Hepatocyte (in vitro differentiated cells): ENCODE results near the gene ATAD2B. TPM values are rescaled to one million over a fixed set of nuclear protein-coding genes. Genes with fewer than 3 reads are reported as not detected.

ENCODE experiments used
- DNase-seq: peaks from one replicate; pipeline ENCODE4 v3.0.0-alpha.2; 2016; ENCODE audit warnings: low spot score
- H2AFZ ChIP-seq: fragments of 200-600 bp; sonication (generic); 2 replicates; pipeline ENCODE4 v1.6.0; 2016; ENCODE audit warnings: antibody characterized with exemption, mild to moderate bottlenecking
- H3K27ac ChIP-seq: fragments of 200-600 bp; sonication (generic); 2 replicates; pipeline ENCODE4 v1.5.1; 2016; ENCODE audit warnings: mild to moderate bottlenecking
- H3K27me3 ChIP-seq: fragments of 200-600 bp; sonication (generic); 2 replicates; pipeline ENCODE4 v1.6.1; 2016
- H3K36me3 ChIP-seq: fragments of 200-600 bp; sonication (generic); replicated peaks from 2 replicates; pipeline ENCODE4 v1.5.1; 2016; ENCODE audit warnings: low read depth; ENCODE audit not compliant: insufficient read depth
- H3K4me1 ChIP-seq: fragments of 200-600 bp; sonication (generic); 2 replicates; pipeline ENCODE4 v1.5.1; 2016; ENCODE audit warnings: mild to moderate bottlenecking, moderate library complexity; ENCODE audit not compliant: insufficient read depth
- H3K4me2 ChIP-seq: fragments of 200-600 bp; sonication (generic); 2 replicates; pipeline ENCODE4 v1.6.0; 2016
- H3K4me3 ChIP-seq: fragments of 200-600 bp; sonication (generic); 2 replicates; pipeline ENCODE4 v1.5.1; 2016; ENCODE audit warnings: mild to moderate bottlenecking
- H3K79me2 ChIP-seq: fragments of 200-600 bp; sonication (generic); 2 replicates; pipeline ENCODE4 v1.6.0; 2017; ENCODE audit warnings: mild to moderate bottlenecking
- H3K9me2 ChIP-seq: fragments of 200-600 bp; sonication (generic); replicated peaks from 2 replicates; pipeline ENCODE4 v1.6.0; 2017; ENCODE audit warnings: mild to moderate bottlenecking; ENCODE audit not compliant: insufficient read depth
- H3K9me3 ChIP-seq: fragments of 200-600 bp; sonication (generic); 2 replicates; pipeline ENCODE4 v1.5.1; 2016; ENCODE audit warnings: low read depth, mild to moderate bottlenecking
- H4K20me1 ChIP-seq: fragments of 200-600 bp; sonication (generic); 2 replicates; pipeline ENCODE4 v1.6.0; 2016; ENCODE audit warnings: mild to moderate bottlenecking; ENCODE audit not compliant: insufficient read depth, poor library complexity, severe bottlenecking
- EZH2 ChIP-seq: fragments of 200-600 bp; sonication (generic); IDR thresholded peaks from 2 replicates; pipeline ENCODE4 v1.6.1; 2016; ENCODE audit warnings: antibody characterized with exemption, mild to moderate bottlenecking, borderline replicate concordance
- EZH2phosphoT487 ChIP-seq: fragments of 200-600 bp; sonication (generic); IDR thresholded peaks from one replicate; pipeline ENCODE4 v1.6.1; 2018; ENCODE audit warnings: antibody characterized with exemption, mild to moderate bottlenecking, low read depth, moderate library complexity; ENCODE audit not compliant: unreplicated experiment, severe bottlenecking
- WGBS: methylation state at CpG from one replicate; pipeline ENCODE4 v1.1.6; 2016; ENCODE audit warnings: low lambda C conversion rate; ENCODE audit errors: missing lambda C conversion rate; 5-methylcytosine and 5-hydroxymethylcytosine counted together
- polyA plus RNA-seq: library from polyadenylated mRNA; unstranded; fragments of >200 nt; fragmentation: Nextera tagmentation; extraction: Ambion mirVana; gene quantifications from 2 replicates; pipeline ENCODE4 v1.2.1, GENCODE V29; 2016
- total RNA-seq: library from RNA; depleted of rRNA; stranded (reverse); fragments of >200 nt; gene quantifications from 2 replicates; pipeline ENCODE4 v1.2.3, GENCODE V29; 2014
- TF ChIP-seq, protein P1 (sequence below): fragments of 200-600 bp; sonication (generic); IDR thresholded peaks from 2 replicates; pipeline ENCODE4 v1.5.1; 2016; ENCODE audit warnings: antibody characterized with exemption, mild to moderate bottlenecking; ENCODE audit not compliant: poor library complexity

ATAD2B gene
- total and polyA plus RNA-seq, 2 experiments from 2014 or later, result 6.1 to 17.1 TPM

DNA sequence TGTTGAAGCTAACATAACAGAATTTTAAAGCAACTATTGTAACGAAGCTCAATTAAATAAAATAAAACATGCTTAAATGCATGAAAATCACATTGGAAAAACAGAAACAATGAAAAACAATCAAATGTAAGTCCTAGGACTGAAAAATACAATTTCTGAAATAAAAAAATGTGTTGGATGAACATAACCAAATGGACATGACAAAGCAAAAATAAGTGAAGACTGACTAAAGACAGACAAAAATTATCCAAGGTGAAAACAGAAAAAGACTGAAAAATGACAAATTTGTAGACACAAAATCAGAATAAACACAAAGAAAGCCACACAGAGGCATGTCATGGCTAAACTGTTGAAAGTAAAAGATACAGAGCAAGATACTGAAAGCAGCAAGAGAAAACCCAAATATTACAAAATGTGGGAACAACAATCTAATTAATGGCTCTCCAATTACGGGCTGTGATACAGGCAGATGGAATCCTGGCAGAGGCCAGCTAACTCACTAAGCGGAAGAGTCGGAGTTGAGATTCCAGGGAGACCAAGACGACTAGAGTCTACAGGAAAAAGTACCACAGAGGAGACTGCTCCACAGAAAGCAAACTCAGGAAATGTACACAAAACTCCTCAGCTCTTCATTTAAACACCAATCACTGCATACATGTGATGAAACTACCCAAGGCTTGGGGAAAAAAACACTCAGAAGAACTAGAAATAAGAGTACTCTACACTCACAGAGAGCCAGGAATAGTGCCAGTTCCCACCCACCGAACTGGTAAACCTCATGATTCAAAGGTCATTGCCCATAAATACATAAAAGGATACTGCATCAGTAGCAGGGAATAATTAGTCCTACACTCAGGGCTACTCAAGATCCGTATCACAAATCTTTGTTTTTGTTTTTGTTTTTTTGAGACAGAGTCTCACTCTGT, 83.6 kb downstream of the ATAD2B start:
- no peak overlapping the region for H3K4me2 ChIP-seq

DNA sequence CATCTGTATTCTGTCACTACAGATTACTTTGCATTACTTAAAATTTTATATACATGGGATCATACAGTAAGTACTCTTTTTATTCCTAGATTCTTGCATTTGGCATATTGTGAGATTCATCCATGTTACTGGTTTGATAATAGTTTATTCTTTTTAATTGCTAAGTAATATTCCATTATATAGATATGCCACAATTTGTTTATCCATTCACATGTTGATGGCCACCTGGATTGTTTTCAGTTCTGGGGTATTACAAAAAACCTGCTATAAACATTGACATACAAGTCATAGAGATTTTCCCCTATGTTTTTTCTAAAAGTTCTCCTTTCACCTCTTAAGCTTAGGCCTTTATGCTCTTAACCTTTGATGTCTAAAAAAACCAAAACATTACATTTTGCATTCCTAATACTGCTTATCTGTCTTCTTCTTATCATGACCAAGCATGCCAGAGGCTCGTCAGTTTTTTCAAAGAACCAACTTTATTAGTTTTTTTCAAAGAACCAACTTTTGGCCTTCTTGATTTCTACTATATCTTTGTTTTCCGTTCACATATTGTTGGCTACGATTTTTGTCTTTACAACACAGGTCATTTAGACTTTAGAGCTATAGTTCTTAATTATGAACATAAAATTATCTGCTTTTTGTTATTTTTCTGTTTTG, 86.9 kb downstream of the ATAD2B start:
- TF ChIP-seq EZH2phosphoT487 (no peak), EZH2 (no peak)
- TF ChIP-seq, protein P1, sequence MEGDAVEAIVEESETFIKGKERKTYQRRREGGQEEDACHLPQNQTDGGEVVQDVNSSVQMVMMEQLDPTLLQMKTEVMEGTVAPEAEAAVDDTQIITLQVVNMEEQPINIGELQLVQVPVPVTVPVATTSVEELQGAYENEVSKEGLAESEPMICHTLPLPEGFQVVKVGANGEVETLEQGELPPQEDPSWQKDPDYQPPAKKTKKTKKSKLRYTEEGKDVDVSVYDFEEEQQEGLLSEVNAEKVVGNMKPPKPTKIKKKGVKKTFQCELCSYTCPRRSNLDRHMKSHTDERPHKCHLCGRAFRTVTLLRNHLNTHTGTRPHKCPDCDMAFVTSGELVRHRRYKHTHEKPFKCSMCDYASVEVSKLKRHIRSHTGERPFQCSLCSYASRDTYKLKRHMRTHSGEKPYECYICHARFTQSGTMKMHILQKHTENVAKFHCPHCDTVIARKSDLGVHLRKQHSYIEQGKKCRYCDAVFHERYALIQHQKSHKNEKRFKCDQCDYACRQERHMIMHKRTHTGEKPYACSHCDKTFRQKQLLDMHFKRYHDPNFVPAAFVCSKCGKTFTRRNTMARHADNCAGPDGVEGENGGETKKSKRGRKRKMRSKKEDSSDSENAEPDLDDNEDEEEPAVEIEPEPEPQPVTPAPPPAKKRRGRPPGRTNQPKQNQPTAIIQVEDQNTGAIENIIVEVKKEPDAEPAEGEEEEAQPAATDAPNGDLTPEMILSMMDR, result no peak
- Histone ChIP-seq H3K27me3 (no peaks in the 10 kb centered on the region), H3K4me2 (no peak overlapping the region), H3K4me1 (no peaks in the 10 kb centered on the region), H2AFZ (no peak overlapping the region), H3K79me2 (peaks cover 8% of the 10 kb centered on the region), H3K9me2 (no peaks in the 10 kb centered on the region), H3K27ac (no peak overlapping the region), H4K20me1 (no peaks in the 10 kb centered on the region), H3K4me3 (no peak overlapping the region), H3K9me3 (no peaks in the 10 kb centered on the region), H3K36me3 (no peaks in the 10 kb centered on the region)
- WGBS, result 76% methylated on average over 3 of the region's 3 CpGs
- no peak for DNase-seq

More for the DNA sequence above, 83.6 kb downstream of the ATAD2B start:
- Histone ChIP-seq H3K27ac (no peak overlapping the region), H4K20me1 (no peaks in the 10 kb centered on the region), H3K4me1 (no peaks in the 10 kb centered on the region), H3K9me2 (no peaks in the 10 kb centered on the region), H3K36me3 (no peaks in the 10 kb centered on the region), H2AFZ (no peak overlapping the region), H3K27me3 (no peaks in the 10 kb centered on the region), H3K9me3 (no peaks in the 10 kb centered on the region), H3K79me2 (peaks cover 8% of the 10 kb centered on the region), H3K4me3 (no peak overlapping the region)
- no peak for DNase-seq
- WGBS, result 90% methylated on average over 7 of the region's 7 CpGs
- TF ChIP-seq, protein P1, result no peak
- TF ChIP-seq EZH2phosphoT487 (no peak), EZH2 (no peak)

DNA sequence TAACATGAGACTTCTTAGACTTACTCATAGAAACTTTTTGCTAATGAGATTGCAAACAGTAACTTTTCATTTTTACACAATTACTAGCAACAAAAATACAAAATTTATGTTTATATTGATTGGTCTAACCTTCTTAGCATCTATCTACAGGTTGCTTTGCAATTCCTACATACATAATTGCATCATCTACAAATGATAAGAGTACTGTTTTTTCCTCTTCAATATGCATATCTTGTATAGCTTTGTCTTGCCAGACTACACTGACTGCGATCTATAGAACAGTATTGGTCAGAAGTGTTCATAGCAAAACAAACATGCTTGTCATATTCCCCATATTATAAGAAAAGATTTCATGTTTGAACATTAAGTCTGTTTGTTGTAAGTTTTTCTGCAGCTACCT, 87.9 kb downstream of the ATAD2B start:
- H3K79me2 ChIP-seq, result no peaks in the 10 kb centered on the region
- no peaks in the 10 kb centered on the region for H4K20me1 ChIP-seq
- no peak for DNase-seq
- no peak overlapping the region for H3K4me3 ChIP-seq
- H3K9me3 ChIP-seq, result no peaks in the 10 kb centered on the region
- TF ChIP-seq EZH2phosphoT487 (no peak), EZH2 (no peak)
- TF ChIP-seq, protein P1, result no peak
- H3K9me2 ChIP-seq, result no peaks in the 10 kb centered on the region
- no peaks in the 10 kb centered on the region for H3K4me1 ChIP-seq
- no peak overlapping the region for H2AFZ ChIP-seq
- no peak overlapping the region for H3K4me2 ChIP-seq
- WGBS, result 96% methylated on average over 1 of the region's 1 CpG
- no peaks in the 10 kb centered on the region for H3K36me3 ChIP-seq
- H3K27me3 ChIP-seq, result no peaks in the 10 kb centered on the region
- no peak overlapping the region for H3K27ac ChIP-seq
